ENCODE data around the gene C9orf153. TPM values are rescaled to one million over a fixed set of nuclear protein-coding genes. Genes with fewer than 3 reads are reported as not detected.

Gene C9orf153
- total and polyA plus RNA-seq, 2 of the 13 experiments (the other 11 are each of a cell fraction or from before 2014, with no cell fraction given): 0.17 to 0.44 TPM

DNA sequence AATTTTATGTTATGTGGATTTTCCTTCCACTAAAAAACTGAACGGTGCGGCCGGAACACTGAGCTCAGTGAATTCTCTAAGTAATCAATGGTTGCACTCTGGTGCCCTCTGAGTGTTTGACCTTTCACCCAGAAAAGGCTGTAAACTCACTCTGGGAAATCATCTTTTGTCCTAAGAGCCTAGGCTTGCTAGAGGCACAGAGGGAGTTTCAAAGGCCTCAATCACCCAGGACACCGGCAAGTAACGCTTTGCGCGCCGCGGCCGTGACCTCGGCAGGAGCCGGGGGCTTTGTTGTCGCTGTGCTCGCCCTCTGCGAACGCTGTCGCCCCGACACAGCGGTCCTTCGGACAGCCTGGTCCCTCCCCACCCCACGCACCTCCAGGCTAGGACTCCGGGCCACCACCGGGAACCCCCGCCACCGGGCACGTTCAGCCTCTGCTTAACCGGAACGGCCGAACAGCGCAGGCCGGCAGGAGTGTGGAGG, 22.2 kb upstream of the C9orf153 start (continued):
- TF ChIP-seq NRL (CRISPR knock-in tag; IDR thresholded peaks at IDR 0.05; ENCODE audit: borderline replicate concordance): no peak
- TF ChIP-seq, protein P1, sequence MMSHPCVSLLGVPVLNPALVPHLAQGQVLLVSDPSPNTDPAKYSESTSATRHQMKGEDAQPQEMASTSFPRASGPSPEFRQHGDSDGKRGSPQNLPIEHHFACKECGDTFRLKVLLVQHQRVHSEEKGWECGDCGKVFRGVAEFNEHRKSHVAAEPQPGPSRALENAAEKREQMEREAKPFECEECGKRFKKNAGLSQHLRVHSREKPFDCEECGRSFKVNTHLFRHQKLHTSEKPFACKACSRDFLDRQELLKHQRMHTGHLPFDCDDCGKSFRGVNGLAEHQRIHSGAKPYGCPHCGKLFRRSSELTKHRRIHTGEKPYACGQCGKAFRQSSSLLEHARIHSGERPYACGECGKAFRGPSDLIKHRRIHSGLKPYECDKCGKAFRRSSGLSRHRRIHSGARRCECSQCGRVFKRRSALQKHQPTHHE (CRISPR knock-in tag; IDR thresholded peaks at IDR 0.05; ENCODE audit: borderline replicate concordance): peak; percentile 91; the same call in 1 of the 2 replicates
- TF ChIP-seq PITX1 (CRISPR knock-in tag; IDR thresholded peaks at IDR 0.05): no peak
- TF ChIP-seq ZBTB7A (CRISPR knock-in tag; IDR thresholded peaks at IDR 0.05): peak; percentile 49; the same call in 1 of the 2 replicates
- no peak for TF ChIP-seq ZBTB42 (CRISPR knock-in tag; IDR thresholded peaks at IDR 0.05)
- no peak for TF ChIP-seq REXO4 (CRISPR knock-in tag; IDR thresholded peaks at IDR 0.05; ENCODE audit: borderline replicate concordance)
- peak; percentile 40; the same call in 1 of the 2 replicates for TF ChIP-seq ONECUT2 (CRISPR knock-in tag; IDR thresholded peaks at IDR 0.05)
- TF ChIP-seq ZNF652 (CRISPR knock-in tag; IDR thresholded peaks at IDR 0.05; ENCODE audit: borderline replicate concordance, low read depth): peak; percentile 72
- TF ChIP-seq, protein P2, sequence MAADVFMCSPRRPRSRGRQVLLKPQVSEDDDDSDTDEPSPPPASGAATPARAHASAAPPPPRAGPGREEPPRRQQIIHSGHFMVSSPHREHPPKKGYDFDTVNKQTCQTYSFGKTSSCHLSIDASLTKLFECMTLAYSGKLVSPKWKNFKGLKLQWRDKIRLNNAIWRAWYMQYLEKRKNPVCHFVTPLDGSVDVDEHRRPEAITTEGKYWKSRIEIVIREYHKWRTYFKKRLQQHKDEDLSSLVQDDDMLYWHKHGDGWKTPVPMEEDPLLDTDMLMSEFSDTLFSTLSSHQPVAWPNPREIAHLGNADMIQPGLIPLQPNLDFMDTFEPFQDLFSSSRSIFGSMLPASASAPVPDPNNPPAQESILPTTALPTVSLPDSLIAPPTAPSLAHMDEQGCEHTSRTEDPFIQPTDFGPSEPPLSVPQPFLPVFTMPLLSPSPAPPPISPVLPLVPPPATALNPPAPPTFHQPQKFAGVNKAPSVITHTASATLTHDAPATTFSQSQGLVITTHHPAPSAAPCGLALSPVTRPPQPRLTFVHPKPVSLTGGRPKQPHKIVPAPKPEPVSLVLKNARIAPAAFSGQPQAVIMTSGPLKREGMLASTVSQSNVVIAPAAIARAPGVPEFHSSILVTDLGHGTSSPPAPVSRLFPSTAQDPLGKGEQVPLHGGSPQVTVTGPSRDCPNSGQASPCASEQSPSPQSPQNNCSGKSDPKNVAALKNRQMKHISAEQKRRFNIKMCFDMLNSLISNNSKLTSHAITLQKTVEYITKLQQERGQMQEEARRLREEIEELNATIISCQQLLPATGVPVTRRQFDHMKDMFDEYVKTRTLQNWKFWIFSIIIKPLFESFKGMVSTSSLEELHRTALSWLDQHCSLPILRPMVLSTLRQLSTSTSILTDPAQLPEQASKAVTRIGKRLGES (CRISPR knock-in tag; IDR thresholded peaks at IDR 0.05; ENCODE audit: borderline replicate concordance): no peak
- 0 out of 2 replicates have a peak, but pooled peaks have one; percentile 46 for TF ChIP-seq NCOA1 (CRISPR knock-in tag; IDR thresholded peaks at IDR 0.05)
- peak; percentile 80; the same call in 1 of the 2 replicates for TF ChIP-seq CAMTA2 (CRISPR knock-in tag; IDR thresholded peaks at IDR 0.05; ENCODE audit: borderline replicate concordance)
- 0 out of 2 replicates have a peak, but pooled peaks have one; percentile 3 for TF ChIP-seq MED1 (CRISPR knock-in tag; IDR thresholded peaks at IDR 0.05)
- TF ChIP-seq ZNF83 (CRISPR knock-in tag; IDR thresholded peaks at IDR 0.05; ENCODE audit: borderline replicate concordance): no peak
- no peak for TF ChIP-seq KAT8 (CRISPR knock-in tag; IDR thresholded peaks at IDR 0.05)
- no peak for TF ChIP-seq ISL2 (CRISPR knock-in tag; IDR thresholded peaks at IDR 0.05)
- no peak for TF ChIP-seq RAD51 (IDR thresholded peaks at IDR 0.05; ENCODE audit: borderline replicate concordance)
- TF ChIP-seq SP4 (CRISPR knock-in tag; IDR thresholded peaks at IDR 0.05): no peak
- TF ChIP-seq GTF3A (CRISPR knock-in tag; conservative IDR thresholded peaks at IDR 0.05): no peak
- no peak for TF ChIP-seq SMARCE1 (IDR thresholded peaks at IDR 0.05; ENCODE audit: borderline replicate concordance)
- peak; percentile 65; the same call in 1 of the 2 replicates for TF ChIP-seq KDM5B (CRISPR knock-in tag; IDR thresholded peaks at IDR 0.05; ENCODE audit: borderline replicate concordance)
- TF ChIP-seq PHF21A (CRISPR knock-in tag; IDR thresholded peaks at IDR 0.05): peak; percentile 15; the same call in 1 of the 2 replicates
- no peak for TF ChIP-seq NONO (IDR thresholded peaks at IDR 0.05)
- no peak for TF ChIP-seq NONO (CRISPR knock-in tag; conservative IDR thresholded peaks at IDR 0.05)
- TF ChIP-seq HNRNPLL (IDR thresholded peaks at IDR 0.05; ENCODE audit: low read depth, low read length, poor library complexity, severe bottlenecking): peak; percentile 1
- TF ChIP-seq ZC3H4 (CRISPR knock-in tag; IDR thresholded peaks at IDR 0.05; ENCODE audit: borderline replicate concordance): no peak
- TF ChIP-seq HOXA9 (CRISPR knock-in tag; IDR thresholded peaks at IDR 0.05; ENCODE audit: borderline replicate concordance): no peak
- TF ChIP-seq ZC3H13 (CRISPR knock-in tag; IDR thresholded peaks at IDR 0.05): no peak
- TF ChIP-seq KAT2B (IDR thresholded peaks at IDR 0.05; ENCODE audit: borderline replicate concordance, low read depth, low read length): no peak
- no peak for TF ChIP-seq ZNF547 (CRISPR knock-in tag; IDR thresholded peaks at IDR 0.05)
